Common myeloid progenitor, CD34-positive (primary cell): ENCODE data around the gene EPHA3.

Experiments
- CTCF ChIA-PET: fragments of 350-600 bp; sonication (Branson Sonifier 250); formaldehyde crosslinking; loops from one replicate; lab custom pipeline; 2021; ENCODE audit warnings: antibody characterized with exemption; lab: Charles Lee
- POLR2A ChIA-PET: fragments of 350-600 bp; sonication (Branson Sonifier 250); formaldehyde crosslinking; loops from one replicate; lab custom pipeline; 2021; ENCODE audit warnings: antibody characterized with exemption; lab: Charles Lee
- DNase-seq, 3 donors: peaks; one replicate each; pipeline versions ENCODE4 v3.0.0 to v3.0.0-alpha.2; 2013
- H3K27ac ChIP-seq, 2 experiments: 1 replicate in 1 of 2; 2 replicates in 1 of 2; pipeline ENCODE4 v1.7.0; 2013; ENCODE audit warnings: inconsistent platforms in 2 of 2, low read length in 2 of 2, mild to moderate bottlenecking in 2 of 2, low read depth in 1 of 2, moderate library complexity in 1 of 2; ENCODE audit not compliant: severe bottlenecking in 2 of 2, insufficient read depth in 1 of 2, poor library complexity in 1 of 2
- H3K27me3 ChIP-seq, 5 experiments: replicated peaks in 2 of 5; 1 replicate in 3 of 5; 2 replicates in 2 of 5; pipeline versions ENCODE4 v1.6.1 to v1.7.0; 2013; ENCODE audit warnings: low read length in 4 of 5, mild to moderate bottlenecking in 2 of 5, moderate library complexity in 2 of 5, inconsistent platforms in 1 of 5; ENCODE audit not compliant: insufficient read depth in 5 of 5, control insufficient read depth in 4 of 5
- H3K36me3 ChIP-seq, 4 experiments: 1 replicate in 2 of 4; 2 replicates in 2 of 4; pipeline versions ENCODE4 v1.6.1 to v1.7.0; 2013; ENCODE audit warnings: low read length in 3 of 4, control low read depth in 1 of 4, mild to moderate bottlenecking in 1 of 4; ENCODE audit not compliant: control insufficient read depth in 4 of 4, insufficient read depth in 4 of 4
- H3K4me1 ChIP-seq, 4 experiments: 1 replicate in 3 of 4; 2 replicates in 1 of 4; pipeline versions ENCODE4 v1.6.1 to v1.7.1; 2013; ENCODE audit warnings: low read length in 3 of 4, mild to moderate bottlenecking in 3 of 4, control low read depth in 1 of 4, inconsistent platforms in 1 of 4, moderate library complexity in 1 of 4; ENCODE audit not compliant: control insufficient read depth in 4 of 4, insufficient read depth in 4 of 4; ENCODE audit errors: control extremely low read depth in 1 of 4
- H3K4me3 ChIP-seq, 7 experiments: 1 replicate in 4 of 7; 2 replicates in 3 of 7; pipeline versions ENCODE4 v1.5.1 to v1.7.0; 2013; ENCODE audit warnings: mild to moderate bottlenecking in 7 of 7, low read length in 6 of 7, moderate library complexity in 6 of 7, inconsistent platforms in 2 of 7, low read depth in 2 of 7, control low read depth in 1 of 7; ENCODE audit not compliant: insufficient read depth in 4 of 7, control insufficient read depth in 1 of 7; ENCODE audit errors: extremely low read depth in 1 of 7
- H3K9me3 ChIP-seq, 5 experiments: 1 replicate in 4 of 5; 2 replicates in 1 of 5; pipeline versions ENCODE4 v1.6.1 to v1.7.1; 2013; ENCODE audit warnings: low read length in 4 of 5, mild to moderate bottlenecking in 2 of 5, inconsistent platforms in 1 of 5, low read depth in 1 of 5, moderate library complexity in 1 of 5; ENCODE audit not compliant: control insufficient read depth in 4 of 5, insufficient read depth in 2 of 5; ENCODE audit errors: control extremely low read depth in 1 of 5
- WGBS: methylation state at CpG from one replicate; pipeline ENCODE4 v1.1.5; 2013; ENCODE audit not compliant: insufficient coverage; 5-methylcytosine and 5-hydroxymethylcytosine counted together

Gene EPHA3

GRCh38 chr3:89363171-89363570, 255.8 kb downstream of the EPHA3 start:
- Histone ChIP-seq H3K27ac (no peak overlapping the region), H3K36me3 (no peaks in the 10 kb centered on the region), H3K4me1 (no peaks in the 10 kb centered on the region), H3K27me3 (no peaks in the 10 kb centered on the region), H3K9me3 (no peaks in the 10 kb centered on the region), H3K4me3 (no peak overlapping the region)
- no peak for DNase-seq
- ChIA-PET POLR2A (no interaction called here), CTCF (no interaction called here)
- 100% methylated on average over 1 of the region's 3 CpGs for WGBS

- CTCF ChIA-PET = no interaction called here
- no peak overlapping the region for H3K27ac ChIP-seq
- DNase-seq = no peak
- H3K36me3 ChIP-seq = no peaks in the 10 kb centered on the region
- no peaks in the 10 kb centered on the region for H3K27me3 ChIP-seq
- no peaks in the 10 kb centered on the region for H3K4me1 ChIP-seq
- POLR2A ChIA-PET = no interaction called here
- no peak overlapping the region for H3K4me3 ChIP-seq
- H3K9me3 ChIP-seq = no peaks in the 10 kb centered on the region
Measured at GRCh38 chr3:89364314-89364713, 256.9 kb downstream of the EPHA3 start.

- Histone ChIP-seq H3K4me1 (no peaks in the 10 kb centered on the region), H3K27me3 (no peaks in the 10 kb centered on the region), H3K4me3 (no peak overlapping the region), H3K27ac (no peak overlapping the region), H3K9me3 (no peaks in the 10 kb centered on the region), H3K36me3 (no peaks in the 10 kb centered on the region)
- DNase-seq = no peak
- ChIA-PET POLR2A (no interaction called here), CTCF (no interaction called here)
- 74% methylated on average over 3 of the region's 3 CpGs for WGBS
Measured at GRCh38 chr3:89367166-89367565, 259.7 kb downstream of the EPHA3 start.

GRCh38 chr3:89368846-89369245, 261.4 kb downstream of the EPHA3 start:
- DNase-seq = no peak
- no peak overlapping the region for H3K4me3 ChIP-seq
- ChIA-PET CTCF (no interaction called here), POLR2A (no interaction called here)
- no peaks in the 10 kb centered on the region for H3K9me3 ChIP-seq
- no peaks in the 10 kb centered on the region for H3K27me3 ChIP-seq
- H3K4me1 ChIP-seq = no peaks in the 10 kb centered on the region
- no peaks in the 10 kb centered on the region for H3K36me3 ChIP-seq
- H3K27ac ChIP-seq = no peak overlapping the region
- 100% methylated on average over 3 of the region's 3 CpGs for WGBS

- Histone ChIP-seq H3K4me3 (no peak overlapping the region), H3K27ac (no peak overlapping the region), H3K4me1 (no peaks in the 10 kb centered on the region), H3K36me3 (no peaks in the 10 kb centered on the region), H3K27me3 (no peaks in the 10 kb centered on the region), H3K9me3 (no peaks in the 10 kb centered on the region)
- WGBS = no CpG with 5 or more reads among the region's 1 CpG
- no peak for DNase-seq
- CTCF ChIA-PET = interaction anchor here (0.7 kb wide), 1 partner anchor 366 kb away, joined by 3 read pairs; no protein-coding TSS in a partner anchor
- POLR2A ChIA-PET = no interaction called here
Measured at GRCh38 chr3:89372456-89372855, 265.0 kb downstream of the EPHA3 start.

- Histone ChIP-seq H3K27me3 (no peaks in the 10 kb centered on the region), H3K9me3 (no peaks in the 10 kb centered on the region), H3K4me1 (no peaks in the 10 kb centered on the region), H3K27ac (no peak overlapping the region), H3K4me3 (no peak overlapping the region), H3K36me3 (no peaks in the 10 kb centered on the region)
- no peak for DNase-seq
- ChIA-PET CTCF (no interaction called here), POLR2A (no interaction called here)
Measured at GRCh38 chr3:89373434-89373833, 266.0 kb downstream of the EPHA3 start.

- H3K4me1 ChIP-seq = no peaks in the 10 kb centered on the region
- no CpG with 5 or more reads among the region's 1 CpG for WGBS
- H3K9me3 ChIP-seq = no peaks in the 10 kb centered on the region
- ChIA-PET POLR2A (no interaction called here), CTCF (no interaction called here)
- DNase-seq = no peak
- no peak overlapping the region for H3K4me3 ChIP-seq
- no peaks in the 10 kb centered on the region for H3K36me3 ChIP-seq
- no peak overlapping the region for H3K27ac ChIP-seq
- no peaks in the 10 kb centered on the region for H3K27me3 ChIP-seq
Measured at GRCh38 chr3:89375451-89375850, 268.0 kb downstream of the EPHA3 start.
